ENCODE results near the gene WFIKKN1.

Gene WFIKKN1

GRCh38 chr16:641326-642188, 10.8 kb downstream of the WFIKKN1 start, which contains the start of gene MCRIP2 (continued):
- TF ChIP-seq ZNF701 (tag by site-specific recombination; IDR thresholded peaks at IDR 0.05) (no peak), SCRT1 (tag by site-specific recombination; IDR thresholded peaks at IDR 0.05; ENCODE audit: borderline replicate concordance) (no peak), ZNF629 (tag by site-specific recombination; IDR thresholded peaks at IDR 0.05) (no peak), ZNF580 (tag by site-specific recombination; IDR thresholded peaks at IDR 0.05) (no peak), ZSCAN30 (tag by site-specific recombination; IDR thresholded peaks at IDR 0.05) (peak; percentile 68; the same call in 1 of the 2 replicates), HOXA7 (CRISPR knock-in tag; IDR thresholded peaks at IDR 0.05; ENCODE audit: borderline replicate concordance) (no peak), SP7 (tag by site-specific recombination; IDR thresholded peaks at IDR 0.05) (peak; percentile 35; the same call in 1 of the 2 replicates), ZNF521 (tag by site-specific recombination; IDR thresholded peaks at IDR 0.05) (no peak), MYNN (tag by site-specific recombination; IDR thresholded peaks at IDR 0.05; ENCODE audit: borderline replicate concordance) (no peak), ZNF202 (tag by site-specific recombination; IDR thresholded peaks at IDR 0.05; ENCODE audit: borderline replicate concordance) (no peak), ZNF585B (tag by site-specific recombination; IDR thresholded peaks at IDR 0.05) (no peak), ZNF211 (tag by site-specific recombination; IDR thresholded peaks at IDR 0.05; ENCODE audit: low read depth) (no peak), ZNF114 (tag by site-specific recombination; IDR thresholded peaks at IDR 0.05) (no peak), ZNF133 (tag by site-specific recombination; IDR thresholded peaks at IDR 0.05) (no peak), ZNF837 (tag by site-specific recombination; IDR thresholded peaks at IDR 0.05) (no peak), ZNF121 (tag by site-specific recombination; IDR thresholded peaks at IDR 0.05) (no peak), ZNF157 (tag by site-specific recombination; IDR thresholded peaks at IDR 0.05) (no peak), ZNF645 (tag by site-specific recombination; IDR thresholded peaks at IDR 0.05) (no peak), ZNF184 (tag by site-specific recombination; IDR thresholded peaks at IDR 0.05) (no peak), MEIS1 (CRISPR knock-in tag; IDR thresholded peaks at IDR 0.05; ENCODE audit: borderline replicate concordance) (no peak), ZNF501 (tag by site-specific recombination; IDR thresholded peaks at IDR 0.05) (no peak), BCL11B (tag by site-specific recombination; IDR thresholded peaks at IDR 0.05; ENCODE audit: low read depth) (no peak), ZNF677 (tag by site-specific recombination; IDR thresholded peaks at IDR 0.05) (no peak), ZNF623 (tag by site-specific recombination; IDR thresholded peaks at IDR 0.05) (no peak), ZNF530 (tag by site-specific recombination; IDR thresholded peaks at IDR 0.05; ENCODE audit: low read depth) (no peak), ZNF302 (tag by site-specific recombination; IDR thresholded peaks at IDR 0.05; ENCODE audit: low read depth) (no peak), CTCF (tag by site-specific recombination; IDR thresholded peaks at IDR 0.05) (no peak), ZNF311 (tag by site-specific recombination; IDR thresholded peaks at IDR 0.05; ENCODE audit: borderline replicate concordance) (no peak), PRDM6 (tag by site-specific recombination; IDR thresholded peaks at IDR 0.05) (no peak), ZNF785 (tag by site-specific recombination; IDR thresholded peaks at IDR 0.05) (no peak), ZNF610 (tag by site-specific recombination; IDR thresholded peaks at IDR 0.05; ENCODE audit: borderline replicate concordance) (no peak), REPIN1 (tag by site-specific recombination; IDR thresholded peaks at IDR 0.05; ENCODE audit: low read depth) (no peak), ZBTB8A (tag by site-specific recombination; IDR thresholded peaks at IDR 0.05) (peak; percentile 92), GFI1B (tag by site-specific recombination; IDR thresholded peaks at IDR 0.05) (no peak)
- TF ChIP-seq, protein P1, sequence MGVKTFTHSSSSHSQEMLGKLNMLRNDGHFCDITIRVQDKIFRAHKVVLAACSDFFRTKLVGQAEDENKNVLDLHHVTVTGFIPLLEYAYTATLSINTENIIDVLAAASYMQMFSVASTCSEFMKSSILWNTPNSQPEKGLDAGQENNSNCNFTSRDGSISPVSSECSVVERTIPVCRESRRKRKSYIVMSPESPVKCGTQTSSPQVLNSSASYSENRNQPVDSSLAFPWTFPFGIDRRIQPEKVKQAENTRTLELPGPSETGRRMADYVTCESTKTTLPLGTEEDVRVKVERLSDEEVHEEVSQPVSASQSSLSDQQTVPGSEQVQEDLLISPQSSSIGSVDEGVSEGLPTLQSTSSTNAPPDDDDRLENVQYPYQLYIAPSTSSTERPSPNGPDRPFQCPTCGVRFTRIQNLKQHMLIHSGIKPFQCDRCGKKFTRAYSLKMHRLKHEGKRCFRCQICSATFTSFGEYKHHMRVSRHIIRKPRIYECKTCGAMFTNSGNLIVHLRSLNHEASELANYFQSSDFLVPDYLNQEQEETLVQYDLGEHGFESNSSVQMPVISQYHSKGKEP (tag by site-specific recombination; IDR thresholded peaks at IDR 0.05), result 0 out of 2 replicates have a peak, but pooled peaks have one; percentile 28

Measured in HEK293 (cell line).